Upper lobe of right lung (tissue), 1 donor: ENCODE data around the gene NAP1L4. TPM values are rescaled to one million over a fixed set of nuclear protein-coding genes. Genes with fewer than 3 reads are reported as not detected.

Experiments
- ATAC-seq: fragments of 200-7000 bp; cut with Tn5 transposase; one replicate; pipeline ENCODE4 v1.9.1; 2020; ENCODE audit warnings: mild to moderate bottlenecking, moderate library complexity
- DNase-seq: peaks from one replicate; pipeline ENCODE4 v3.0.0-alpha.2; 2020
- H3K27ac ChIP-seq: fragments of 200-600 bp; one replicate; pipeline ENCODE4 v1.8.0; 2022
- H3K27me3 ChIP-seq: fragments of 200-600 bp; one replicate; pipeline ENCODE4 v1.8.0; 2022; ENCODE audit warnings: mild to moderate bottlenecking
- H3K36me3 ChIP-seq: fragments of 200-600 bp; one replicate; pipeline ENCODE4 v1.8.0; 2022
- H3K4me1 ChIP-seq: fragments of 200-600 bp; one replicate; pipeline ENCODE4 v1.8.0; 2022
- H3K4me3 ChIP-seq: fragments of 200-600 bp; one replicate; pipeline ENCODE4 v1.8.0; 2022; ENCODE audit warnings: mild to moderate bottlenecking
- H3K9me3 ChIP-seq: fragments of 200-600 bp; one replicate; pipeline ENCODE4 v1.8.0; 2022
- CTCF ChIP-seq: fragments of 200-600 bp; IDR thresholded peaks from one replicate; pipeline ENCODE4 v1.8.0; 2022; ENCODE audit warnings: antibody characterized with exemption
- intact Hi-C: fragments of 100-400 bp; cut with DNase I; formaldehyde crosslinking; loops from one replicate; pipeline ENCODE4 v1.11.0; 2022
- long read RNA-seq: library from polyadenylated mRNA; unstranded; transcript quantifications from one replicate; pipeline ENCODE4 v2.0.0, GENCODE V29; 2021
- total RNA-seq: library from RNA; stranded (reverse); fragmentation: NEBNext Ultra II Directional; extraction: Animal tissue kit (Norgen Biotek cat#: 25700); gene quantifications from one replicate; pipeline ENCODE4 v1.2.1, GENCODE V29; 2021
- donor health status: DM: no; HTN: yes; CAD: no; lungs with severe emphysema.

NAP1L4 gene, protein sequence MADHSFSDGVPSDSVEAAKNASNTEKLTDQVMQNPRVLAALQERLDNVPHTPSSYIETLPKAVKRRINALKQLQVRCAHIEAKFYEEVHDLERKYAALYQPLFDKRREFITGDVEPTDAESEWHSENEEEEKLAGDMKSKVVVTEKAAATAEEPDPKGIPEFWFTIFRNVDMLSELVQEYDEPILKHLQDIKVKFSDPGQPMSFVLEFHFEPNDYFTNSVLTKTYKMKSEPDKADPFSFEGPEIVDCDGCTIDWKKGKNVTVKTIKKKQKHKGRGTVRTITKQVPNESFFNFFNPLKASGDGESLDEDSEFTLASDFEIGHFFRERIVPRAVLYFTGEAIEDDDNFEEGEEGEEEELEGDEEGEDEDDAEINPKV
- total RNA-seq, result 92.7 TPM
- long read RNA-seq, transcript NAP1L4-222 (15 exons, 2,479 nt), result major isoform, 58 of 212 reads
- long read RNA-seq, transcript NAP1L4-201 (16 exons, 2,511 nt), result minor isoform, 38 of 212 reads
- long read RNA-seq, partial matches to known transcripts, result 8 of 212 reads
- long read RNA-seq, other reads (novel, unspliced or antisense), result 106 of 212 reads

DNA sequence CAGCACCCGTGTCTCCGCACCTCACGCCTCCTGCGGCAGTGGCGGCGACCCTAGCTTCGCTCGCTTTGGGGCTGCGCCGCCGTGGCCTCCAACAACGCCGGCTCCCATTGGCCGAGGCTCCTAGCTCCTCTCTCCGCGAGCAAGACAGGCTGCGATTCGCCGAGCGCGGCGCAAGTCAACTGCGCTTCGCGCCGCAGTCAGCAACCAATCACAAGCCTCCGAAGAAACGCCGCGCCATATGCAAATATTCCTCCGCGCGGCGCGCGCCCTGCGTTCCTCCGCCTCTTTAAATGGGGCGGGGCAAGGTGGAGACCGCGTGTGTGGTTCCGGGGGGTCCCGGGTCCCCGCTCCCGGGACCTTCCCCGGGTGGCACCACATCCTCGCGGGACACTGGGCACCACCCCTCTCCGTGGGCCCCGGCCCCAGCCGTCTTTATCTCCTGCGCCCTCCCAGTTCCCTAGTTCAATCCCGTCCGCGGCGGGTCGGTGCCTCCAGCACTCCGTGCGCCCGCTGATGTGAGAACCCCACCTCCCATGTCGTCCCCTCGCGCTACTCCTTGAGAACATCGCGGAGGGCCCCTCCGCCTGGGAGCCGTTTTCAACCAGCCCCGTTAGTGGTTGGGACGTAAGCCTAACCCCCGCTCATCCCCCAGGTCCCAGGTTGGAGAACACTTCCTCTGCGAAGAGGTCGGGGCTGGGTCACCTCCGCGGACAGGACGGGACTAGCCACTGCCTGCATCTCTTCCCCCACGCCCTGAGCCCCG lies at the start of gene NAP1L4:
NAP1L4 (minus strand) TSS at position 96 of the 763 bp plus-strand sequence. CDS start 13,109 bp downstream, outside the sequence.
- peaks cover 42% of the 10 kb centered on the region for H3K4me1 ChIP-seq
- peak within 1 kb of the TSS; percentile 90 for H3K4me3 ChIP-seq
- DNase-seq, result peak; percentile 99
- H3K27ac ChIP-seq, result peak within 1 kb of the TSS; percentile 85
- peak; percentile 96 for ATAC-seq
- intact Hi-C loops, result no loop called here
- no peak for TF ChIP-seq CTCF
- no peaks in the 10 kb centered on the region for H3K27me3 ChIP-seq
- H3K9me3 ChIP-seq, result no peaks in the 10 kb centered on the region
- no peaks in the 10 kb centered on the region for H3K36me3 ChIP-seq

- Histone ChIP-seq H3K9me3 (no peaks in the 10 kb centered on the region), H3K27me3 (no peaks in the 10 kb centered on the region), H3K4me1 (peaks cover 28% of the 10 kb centered on the region), H3K27ac (no peak overlapping the region), H3K36me3 (peaks cover 63% of the 10 kb centered on the region), H3K4me3 (no peak overlapping the region)
- DNase-seq, result no peak
- ATAC-seq, result no peak
- no peak for TF ChIP-seq CTCF
- intact Hi-C loops, result loop anchor here (10.0 kb wide), 1 partner anchor 54 kb away; no protein-coding TSS in a partner anchor
These were observed 48.8 kb upstream of the NAP1L4 start for GRCh38 chr11:3040881-3041280.

DNA sequence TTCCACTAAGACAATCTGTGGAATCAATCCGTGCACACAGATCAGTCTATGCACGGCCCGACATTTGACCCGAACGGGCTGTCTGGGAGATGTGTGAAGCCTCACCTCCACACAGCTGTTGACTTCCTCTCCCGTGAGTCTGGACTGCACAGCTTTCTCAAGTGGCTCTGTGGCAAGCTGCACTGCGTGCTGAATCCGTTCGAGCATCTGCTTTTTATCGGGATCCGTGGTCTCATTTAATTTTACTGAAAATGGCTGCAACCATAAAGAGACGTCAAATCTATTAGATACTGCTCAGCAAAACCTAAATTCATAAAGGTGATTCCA lies 45.8 kb upstream of the NAP1L4 start:
- no peaks in the 10 kb centered on the region for H3K27me3 ChIP-seq
- ATAC-seq (no peak), DNase-seq (no peak)
- H3K4me3 ChIP-seq, result no peak overlapping the region
- intact Hi-C loops, result no loop called here
- H3K9me3 ChIP-seq, result no peaks in the 10 kb centered on the region
- peaks cover 73% of the 10 kb centered on the region for H3K36me3 ChIP-seq
- H3K27ac ChIP-seq, result no peak overlapping the region
- no peak for TF ChIP-seq CTCF
- peaks cover 13% of the 10 kb centered on the region for H3K4me1 ChIP-seq

DNA sequence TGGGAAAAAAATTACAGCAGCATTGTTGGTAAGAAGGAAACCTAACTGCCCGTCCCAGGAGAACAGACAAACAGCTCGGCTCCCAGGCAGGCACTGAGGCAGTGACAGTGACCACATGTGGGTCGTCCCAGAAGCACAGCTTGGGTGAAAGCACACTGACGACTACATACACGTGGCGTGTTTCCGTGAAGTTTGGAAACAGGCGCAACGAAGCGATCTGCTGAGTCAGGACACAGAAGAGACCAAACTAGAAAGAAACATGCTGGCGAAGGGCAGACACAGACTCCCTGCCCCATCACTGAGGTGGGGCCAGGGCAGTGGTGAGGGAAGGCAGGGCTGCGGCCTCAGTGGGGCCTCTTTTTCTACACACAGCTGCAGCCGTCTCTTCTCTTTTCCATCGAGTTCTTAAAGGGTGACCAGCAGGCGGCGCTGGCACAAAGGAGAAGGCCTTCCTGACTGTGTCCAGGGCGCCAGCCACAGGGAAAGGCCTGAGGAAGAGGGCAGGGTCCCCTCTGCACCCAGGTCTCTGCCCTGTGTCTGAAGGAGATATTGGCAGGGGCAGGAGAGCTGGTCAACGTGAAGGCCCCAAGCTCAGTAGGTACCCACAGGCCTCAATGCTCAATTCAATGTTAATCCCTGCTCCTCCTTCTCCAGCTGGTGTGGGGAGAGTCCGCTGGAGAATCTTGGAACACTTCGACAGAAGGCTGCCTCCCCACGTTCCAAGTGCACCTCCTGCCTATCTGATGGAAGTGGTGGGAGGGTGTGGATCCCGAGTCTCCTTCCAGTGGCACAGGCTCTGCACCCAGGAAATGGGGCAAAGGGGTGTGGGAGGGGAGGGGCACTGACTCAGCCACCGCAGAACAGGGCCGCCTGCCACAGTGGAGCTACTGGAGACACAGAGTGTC lies 45.2 kb upstream of the NAP1L4 start:
- no peak overlapping the region for H3K4me3 ChIP-seq
- H3K4me1 ChIP-seq, result peaks cover 9% of the 10 kb centered on the region
- intact Hi-C loops, result no loop called here
- H3K36me3 ChIP-seq, result peaks cover 79% of the 10 kb centered on the region
- peak; percentile 69 for TF ChIP-seq CTCF
- peak overlapping the region; percentile 30 for H3K27ac ChIP-seq
- H3K9me3 ChIP-seq, result no peaks in the 10 kb centered on the region
- peak; percentile 89 for ATAC-seq
- no peaks in the 10 kb centered on the region for H3K27me3 ChIP-seq
- peak; percentile 87 for DNase-seq

GRCh38 chr11:3036419-3036818 lies 44.3 kb upstream of the NAP1L4 start:
- no peak for TF ChIP-seq CTCF
- Histone ChIP-seq H3K27ac (no peak overlapping the region), H3K4me3 (no peak overlapping the region), H3K4me1 (peaks cover 9% of the 10 kb centered on the region), H3K27me3 (no peaks in the 10 kb centered on the region), H3K36me3 (peaks cover 84% of the 10 kb centered on the region), H3K9me3 (no peaks in the 10 kb centered on the region)
- intact Hi-C loops, result no loop called here
- no peak for DNase-seq
- peak; percentile 72 for ATAC-seq
